Smooth muscle cell (in vitro differentiated cells): Measurements from ENCODE around the gene CPNE1. TPM values are rescaled to one million over a fixed set of nuclear protein-coding genes. Genes with fewer than 3 reads are reported as not detected.

Experiments
- DNase-seq: peaks from one replicate; lab custom pipeline; 2025; ENCODE audit not compliant: unreplicated experiment; lab: John Stamatoyannopoulos, UW
- H2AFZ ChIP-seq: fragments of 200-600 bp; sonication (generic); 2 replicates; pipeline ENCODE4 v1.6.0; 2016; ENCODE audit warnings: antibody characterized with exemption, low read depth, mild to moderate bottlenecking
- H3F3A ChIP-seq: fragments of 200-600 bp; sonication (generic); 2 replicates; pipeline ENCODE4 v1.6.0; 2017; ENCODE audit warnings: antibody characterized with exemption, low read depth
- H3K27ac ChIP-seq: fragments of 200-600 bp; sonication (generic); 2 replicates; pipeline ENCODE4 v1.5.1; 2016; ENCODE audit warnings: low read depth, mild to moderate bottlenecking
- H3K27me3 ChIP-seq: fragments of 200-600 bp; sonication (generic); 2 replicates; pipeline ENCODE4 v1.6.1; 2016; ENCODE audit warnings: low read depth, mild to moderate bottlenecking
- H3K36me3 ChIP-seq: fragments of 200-600 bp; sonication (generic); 2 replicates; pipeline ENCODE4 v1.5.1; 2016; ENCODE audit warnings: low read depth
- H3K4me1 ChIP-seq: fragments of 200-600 bp; sonication (generic); 2 replicates; pipeline ENCODE4 v1.5.1; 2016; ENCODE audit warnings: low read depth
- H3K4me2 ChIP-seq: fragments of 200-600 bp; sonication (generic); 2 replicates; pipeline ENCODE4 v1.6.0; 2016; ENCODE audit warnings: mild to moderate bottlenecking
- H3K4me3 ChIP-seq: fragments of 200-600 bp; sonication (generic); 2 replicates; pipeline ENCODE4 v1.5.1; 2016; ENCODE audit warnings: mild to moderate bottlenecking
- H3K79me2 ChIP-seq: fragments of 200-600 bp; sonication (generic); 2 replicates; pipeline ENCODE4 v1.6.0; 2016; ENCODE audit warnings: low read depth, mild to moderate bottlenecking
- H3K9ac ChIP-seq: fragments of 200-600 bp; sonication (generic); 2 replicates; pipeline ENCODE4 v1.6.0; 2016; ENCODE audit warnings: low read depth
- H3K9me3 ChIP-seq: fragments of 200-600 bp; sonication (generic); replicated peaks from 2 replicates; pipeline ENCODE4 v1.5.1; 2016; ENCODE audit warnings: low read depth
- H4K20me1 ChIP-seq: fragments of 200-600 bp; sonication (generic); 2 replicates; pipeline ENCODE4 v1.6.0; 2016; ENCODE audit warnings: low read depth
- WGBS: methylation state at CpG from one replicate; pipeline ENCODE4 v1.1.7; 2016; ENCODE audit warnings: low lambda C conversion rate; 5-methylcytosine and 5-hydroxymethylcytosine counted together
- polyA plus RNA-seq: library from polyadenylated mRNA; unstranded; fragments of >200 nt; fragmentation: Nextera tagmentation; extraction: Ambion mirVana; gene quantifications from 2 replicates; pipeline ENCODE4 v1.2.1, GENCODE V29; 2016
- total RNA-seq: library from RNA; depleted of rRNA; stranded (reverse); fragments of >200 nt; gene quantifications from 2 replicates; pipeline ENCODE4 v1.2.3, GENCODE V29; 2014
- TF ChIP-seq, protein P1 (sequence below): fragments of 200-600 bp; sonication (generic); IDR thresholded peaks from 2 replicates; pipeline ENCODE4 v1.5.1; 2017; ENCODE audit warnings: borderline replicate concordance, mild to moderate bottlenecking, antibody characterized with exemption; ENCODE audit not compliant: insufficient read depth, poor library complexity, severe bottlenecking

CPNE1 gene
- total and polyA plus RNA-seq, 2 experiments from 2014 or later: 140 to 156 TPM

- peak overlapping the region; percentile 96 for H3K4me2 ChIP-seq
- peak overlapping the region; percentile 77 for H3K27ac ChIP-seq
- H3K4me1 ChIP-seq: peaks cover 10% of the 10 kb centered on the region
- H3K4me3 ChIP-seq: peak overlapping the region; percentile 65
- TF ChIP-seq, protein P1, sequence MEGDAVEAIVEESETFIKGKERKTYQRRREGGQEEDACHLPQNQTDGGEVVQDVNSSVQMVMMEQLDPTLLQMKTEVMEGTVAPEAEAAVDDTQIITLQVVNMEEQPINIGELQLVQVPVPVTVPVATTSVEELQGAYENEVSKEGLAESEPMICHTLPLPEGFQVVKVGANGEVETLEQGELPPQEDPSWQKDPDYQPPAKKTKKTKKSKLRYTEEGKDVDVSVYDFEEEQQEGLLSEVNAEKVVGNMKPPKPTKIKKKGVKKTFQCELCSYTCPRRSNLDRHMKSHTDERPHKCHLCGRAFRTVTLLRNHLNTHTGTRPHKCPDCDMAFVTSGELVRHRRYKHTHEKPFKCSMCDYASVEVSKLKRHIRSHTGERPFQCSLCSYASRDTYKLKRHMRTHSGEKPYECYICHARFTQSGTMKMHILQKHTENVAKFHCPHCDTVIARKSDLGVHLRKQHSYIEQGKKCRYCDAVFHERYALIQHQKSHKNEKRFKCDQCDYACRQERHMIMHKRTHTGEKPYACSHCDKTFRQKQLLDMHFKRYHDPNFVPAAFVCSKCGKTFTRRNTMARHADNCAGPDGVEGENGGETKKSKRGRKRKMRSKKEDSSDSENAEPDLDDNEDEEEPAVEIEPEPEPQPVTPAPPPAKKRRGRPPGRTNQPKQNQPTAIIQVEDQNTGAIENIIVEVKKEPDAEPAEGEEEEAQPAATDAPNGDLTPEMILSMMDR: no peak
- no peak overlapping the region for H2AFZ ChIP-seq
- peaks cover 13% of the 10 kb centered on the region for H3F3A ChIP-seq
- H3K36me3 ChIP-seq: no peaks in the 10 kb centered on the region
- peak overlapping the region; percentile 4 for H3K9ac ChIP-seq
- H4K20me1 ChIP-seq: peaks cover 4% of the 10 kb centered on the region
- no peaks in the 10 kb centered on the region for H3K79me2 ChIP-seq
- H3K27me3 ChIP-seq: no peaks in the 10 kb centered on the region
- no peaks in the 10 kb centered on the region for H3K9me3 ChIP-seq
- WGBS: 19% methylated on average over 52 of the region's 57 CpGs
- peak; percentile 36 for DNase-seq
Observed at GRCh38 chr20:35616465-35617396, 48.0 kb downstream of the CPNE1 start.

DNA sequence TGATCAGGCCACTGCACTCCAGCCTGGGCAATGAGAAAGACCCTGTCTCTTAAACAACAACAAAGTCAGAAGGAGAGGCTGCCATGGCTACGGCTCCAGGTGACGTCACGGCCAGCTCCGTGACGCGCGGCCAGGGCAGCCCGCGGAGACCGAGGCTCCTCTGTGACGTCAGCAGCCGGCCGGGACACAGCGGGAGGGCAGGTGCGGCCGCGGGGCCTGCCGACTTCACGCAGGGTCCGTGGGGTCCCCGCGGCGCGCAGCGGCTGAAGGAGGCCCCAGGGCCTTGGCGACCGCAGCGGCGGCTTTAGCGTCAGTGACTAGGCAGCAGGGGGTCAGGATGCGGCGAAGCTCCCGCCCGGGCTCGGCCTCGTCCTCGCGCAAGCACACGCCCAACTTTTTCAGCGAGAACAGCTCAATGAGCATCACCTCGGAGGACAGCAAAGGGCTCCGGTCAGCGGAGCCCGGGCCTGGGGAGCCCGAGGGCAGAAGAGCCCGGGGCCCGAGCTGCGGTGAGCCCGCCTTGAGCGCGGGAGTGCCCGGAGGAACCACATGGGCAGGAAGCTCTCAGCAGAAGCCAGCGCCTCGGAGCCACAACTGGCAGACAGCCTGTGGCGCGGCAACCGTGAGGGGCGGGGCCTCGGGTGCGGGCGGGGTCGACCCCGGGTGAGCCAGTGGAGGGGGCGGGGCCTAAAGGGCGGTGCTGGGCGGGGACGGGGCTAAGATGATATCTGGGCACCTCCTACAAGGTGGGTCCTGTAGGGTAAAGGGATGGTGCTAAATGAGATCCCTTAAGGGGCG is 48.8 kb downstream of the CPNE1 start, which contains the start of gene SPAG4:
TSS of gene SPAG4 (plus strand) at position 163 of the 798 bp plus-strand sequence. CDS start at position 338, 175 bp downstream.
- H3K36me3 ChIP-seq: no peaks in the 10 kb centered on the region
- H3K27ac ChIP-seq: peak within 1 kb of the TSS; percentile 77
- TF ChIP-seq, protein P1: no peak
- H2AFZ ChIP-seq: peak within 1 kb of the TSS; percentile 25
- 2% methylated on average over 54 of the region's 68 CpGs for WGBS
- peaks cover 6% of the 10 kb centered on the region for H3F3A ChIP-seq
- H4K20me1 ChIP-seq: peaks cover 4% of the 10 kb centered on the region
- peak within 1 kb of the TSS; percentile 65 for H3K4me3 ChIP-seq
- peak within 1 kb of the TSS; percentile 74 for H3K9ac ChIP-seq
- H3K9me3 ChIP-seq: no peaks in the 10 kb centered on the region
- H3K27me3 ChIP-seq: no peaks in the 10 kb centered on the region
- DNase-seq: peak; percentile 96
- peaks cover 10% of the 10 kb centered on the region for H3K4me1 ChIP-seq
- peak within 1 kb of the TSS; percentile 96 for H3K4me2 ChIP-seq
- H3K79me2 ChIP-seq: no peaks in the 10 kb centered on the region

DNA sequence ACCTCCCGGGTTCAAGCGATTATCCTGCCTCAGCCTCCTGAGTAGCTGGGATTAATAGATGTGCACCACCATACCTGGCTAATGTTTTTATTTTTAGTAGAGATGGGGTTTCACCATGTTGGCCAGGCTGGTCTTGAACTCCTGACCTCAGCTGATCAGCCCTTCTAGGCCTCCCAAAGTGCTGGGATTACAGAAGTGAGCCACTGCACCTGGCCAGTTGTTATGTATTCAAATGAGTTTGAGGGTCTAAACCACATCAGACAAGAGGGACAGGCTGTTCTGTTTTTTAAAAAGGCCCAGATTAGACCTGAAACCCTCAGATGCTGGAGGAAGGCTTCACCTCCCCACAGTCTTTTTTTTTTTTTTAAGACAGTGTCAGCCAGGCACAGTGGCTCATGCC is 53.2 kb downstream of the CPNE1 start:
- no peak overlapping the region for H3K4me3 ChIP-seq
- no peak overlapping the region for H3K27ac ChIP-seq
- no peaks in the 10 kb centered on the region for H3K27me3 ChIP-seq
- no peaks in the 10 kb centered on the region for H3K36me3 ChIP-seq
- no peak overlapping the region for H2AFZ ChIP-seq
- no peaks in the 10 kb centered on the region for H3K4me1 ChIP-seq
- no peaks in the 10 kb centered on the region for H3K9me3 ChIP-seq
- no peak for DNase-seq
- TF ChIP-seq, protein P1: no peak
- no peak overlapping the region for H3K9ac ChIP-seq
- no peak overlapping the region for H3K4me2 ChIP-seq
- H3K79me2 ChIP-seq: no peaks in the 10 kb centered on the region
- 98% methylated on average over 2 of the region's 2 CpGs for WGBS
- H4K20me1 ChIP-seq: no peaks in the 10 kb centered on the region
- H3F3A ChIP-seq: no peaks in the 10 kb centered on the region
